HUES6 (cell line): ENCODE data around the gene UBR4.
"Not testable (repeated sequence)": the region's sequence is repeated elsewhere in the genome, so short reads cannot be mapped to it uniquely, and the experiment has no call there.

Experiments
- H3K27ac ChIP-seq: 2 replicates; pipeline ENCODE4 v1.7.0; 2013; ENCODE audit warnings: low read depth, mild to moderate bottlenecking, low read length, inconsistent platforms
- H3K27me3 ChIP-seq: 2 replicates; pipeline ENCODE4 v1.6.1; 2013; ENCODE audit warnings: low read length; ENCODE audit not compliant: control insufficient read depth, insufficient read depth
- H3K36me3 ChIP-seq: 2 replicates; pipeline ENCODE4 v1.6.1; 2013; ENCODE audit warnings: low read length; ENCODE audit not compliant: control insufficient read depth, insufficient read depth
- H3K4me1 ChIP-seq: 2 replicates; pipeline ENCODE4 v1.6.1; 2013; ENCODE audit warnings: low read length; ENCODE audit not compliant: control insufficient read depth, insufficient read depth
- H3K4me3 ChIP-seq: 2 replicates; pipeline ENCODE4 v1.5.1; 2013; ENCODE audit warnings: low read depth, low read length
- H3K9ac ChIP-seq: one replicate; pipeline ENCODE4 v1.6.1; 2013; ENCODE audit warnings: mild to moderate bottlenecking, low read length
- H3K9me3 ChIP-seq: 2 replicates; pipeline ENCODE4 v1.6.1; 2013; ENCODE audit warnings: low read depth, low read length; ENCODE audit not compliant: control insufficient read depth, insufficient read depth

UBR4 gene

GRCh38 chr1:19187852-19188251 is 22.2 kb downstream of the UBR4 start:
- Histone ChIP-seq H3K27me3 (no peaks in the 10 kb centered on the region), H3K4me3 (no peak overlapping the region), H3K4me1 (no peaks in the 10 kb centered on the region), H3K9ac (no peak overlapping the region), H3K9me3 (no peaks in the 10 kb centered on the region), H3K27ac (no peak overlapping the region), H3K36me3 (peaks cover 96% of the 10 kb centered on the region)

- no peak overlapping the region for H3K4me3 ChIP-seq
- H3K9ac ChIP-seq: no peak overlapping the region
- H3K36me3 ChIP-seq: peaks cover 96% of the 10 kb centered on the region
- no peaks in the 10 kb centered on the region for H3K4me1 ChIP-seq
- H3K27me3 ChIP-seq: no peaks in the 10 kb centered on the region
- no peaks in the 10 kb centered on the region for H3K9me3 ChIP-seq
- H3K27ac ChIP-seq: no peak overlapping the region
Observed at GRCh38 chr1:19186001-19186400, 24.1 kb downstream of the UBR4 start.

GRCh38 chr1:19182223-19182622 is 27.8 kb downstream of the UBR4 start:
- H3K9me3 ChIP-seq: no peaks in the 10 kb centered on the region
- H3K36me3 ChIP-seq: peaks cover 98% of the 10 kb centered on the region
- H3K27me3 ChIP-seq: no peaks in the 10 kb centered on the region
- H3K9ac ChIP-seq: no peak overlapping the region
- H3K27ac ChIP-seq: no peak overlapping the region
- no peak overlapping the region for H3K4me3 ChIP-seq
- no peaks in the 10 kb centered on the region for H3K4me1 ChIP-seq

- H3K27ac ChIP-seq, H3K9ac ChIP-seq, H3K9me3 ChIP-seq, H3K4me3 ChIP-seq, H3K27me3 ChIP-seq, H3K4me1 ChIP-seq: not testable (repeated sequence)
- peaks cover 98% of the 10 kb centered on the region for H3K36me3 ChIP-seq
Observed at GRCh38 chr1:19180265-19180657, 29.8 kb downstream of the UBR4 start.

- Histone ChIP-seq H3K9me3 (no peaks in the 10 kb centered on the region), H3K4me1 (no peaks in the 10 kb centered on the region), H3K27ac (no peak overlapping the region), H3K4me3 (no peak overlapping the region), H3K27me3 (no peaks in the 10 kb centered on the region), H3K36me3 (peaks cover 98% of the 10 kb centered on the region), H3K9ac (no peak overlapping the region)
Observed at GRCh38 chr1:19179597-19180264, 30.3 kb downstream of the UBR4 start.

- H3K36me3 ChIP-seq: peaks cover 98% of the 10 kb centered on the region
- no peaks in the 10 kb centered on the region for H3K9me3 ChIP-seq
- no peak overlapping the region for H3K9ac ChIP-seq
- no peaks in the 10 kb centered on the region for H3K4me1 ChIP-seq
- no peak overlapping the region for H3K4me3 ChIP-seq
- H3K27ac ChIP-seq: no peak overlapping the region; the same call in 1 of the 2 replicates
- H3K27me3 ChIP-seq: no peaks in the 10 kb centered on the region
Observed at GRCh38 chr1:19178734-19179398, 31.2 kb downstream of the UBR4 start.

- Histone ChIP-seq H3K27ac (no peak overlapping the region), H3K9me3 (no peaks in the 10 kb centered on the region), H3K9ac (no peak overlapping the region), H3K4me1 (no peaks in the 10 kb centered on the region), H3K36me3 (peaks cover 98% of the 10 kb centered on the region), H3K27me3 (no peaks in the 10 kb centered on the region), H3K4me3 (no peak overlapping the region)
Observed at GRCh38 chr1:19177811-19178210, 32.3 kb downstream of the UBR4 start.

GRCh38 chr1:19169642-19170041 is 40.4 kb downstream of the UBR4 start:
- Histone ChIP-seq H3K27me3 (no peaks in the 10 kb centered on the region), H3K4me1 (no peaks in the 10 kb centered on the region), H3K36me3 (peaks cover 98% of the 10 kb centered on the region), H3K9ac (no peak overlapping the region), H3K9me3 (no peaks in the 10 kb centered on the region), H3K4me3 (no peak overlapping the region), H3K27ac (no peak overlapping the region)

- H3K4me3 ChIP-seq: no peak overlapping the region
- H3K27ac ChIP-seq: no peak overlapping the region
- H3K4me1 ChIP-seq: no peaks in the 10 kb centered on the region
- H3K27me3 ChIP-seq: no peaks in the 10 kb centered on the region
- no peak overlapping the region for H3K9ac ChIP-seq
- peaks cover 100% of the 10 kb centered on the region for H3K36me3 ChIP-seq
- no peaks in the 10 kb centered on the region for H3K9me3 ChIP-seq
Observed at GRCh38 chr1:19167140-19167539, 42.9 kb downstream of the UBR4 start.

- peaks cover 100% of the 10 kb centered on the region for H3K36me3 ChIP-seq
Observed at GRCh38 chr1:19166066-19166465, 44.0 kb downstream of the UBR4 start.

GRCh38 chr1:19165501-19165900 is 44.6 kb downstream of the UBR4 start:
- H3K27me3 ChIP-seq: no peaks in the 10 kb centered on the region
- H3K27ac ChIP-seq: no peak overlapping the region
- H3K9ac ChIP-seq: no peak overlapping the region
- peaks cover 100% of the 10 kb centered on the region for H3K36me3 ChIP-seq
- H3K9me3 ChIP-seq: no peaks in the 10 kb centered on the region
- no peak overlapping the region for H3K4me3 ChIP-seq
- H3K4me1 ChIP-seq: no peaks in the 10 kb centered on the region

More at GRCh38 chr1:19166066-19166465, 44.0 kb downstream of the UBR4 start:
- no peak overlapping the region for H3K27ac ChIP-seq
- no peaks in the 10 kb centered on the region for H3K4me1 ChIP-seq
- no peak overlapping the region for H3K9ac ChIP-seq
- no peaks in the 10 kb centered on the region for H3K27me3 ChIP-seq
- H3K9me3 ChIP-seq: no peaks in the 10 kb centered on the region
- H3K4me3 ChIP-seq: no peak overlapping the region
